HTERT RPE-1 (cell line): ENCODE measurements around the gene GHSR.

ENCODE experiments used
- in situ Hi-C: fragments of 300-500 bp; cut with MboI; formaldehyde crosslinking; loops from 4 replicates; pipeline ENCODE4 v1.14.3; 2020; ENCODE audit warnings: low sequenced_read_pairs

The GHSR gene

GRCh38 chr3:172441581-172441980 is 6.7 kb downstream of the GHSR start:
- in situ Hi-C loops, result no loop called here

DNA sequence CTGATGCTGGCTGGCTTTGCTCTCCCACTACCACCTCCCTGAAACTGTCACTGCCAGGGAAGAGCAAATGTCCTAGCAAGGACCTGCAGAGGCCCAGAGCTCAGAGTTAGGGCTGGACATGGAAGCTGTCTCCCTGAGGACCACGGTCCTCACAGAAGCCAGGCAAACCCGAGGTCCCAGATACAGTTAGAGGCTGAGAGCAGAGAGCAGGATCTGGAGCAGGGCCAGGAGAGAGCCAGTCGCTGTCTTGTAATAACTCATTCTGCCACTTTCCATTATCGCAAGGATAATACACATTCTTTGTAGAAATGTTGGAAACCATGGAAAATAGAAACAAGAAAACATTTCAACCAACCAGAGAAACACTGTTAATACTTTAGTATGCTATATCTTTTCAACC is 10.1 kb downstream of the GHSR start:
- in situ Hi-C loops, result no loop called here

- in situ Hi-C loops, result no loop called here
Measured at GRCh38 chr3:172437713-172438112, 10.5 kb downstream of the GHSR start.

- in situ Hi-C loops, result no loop called here
Measured at GRCh38 chr3:172415323-172415722, 32.9 kb downstream of the GHSR start.

DNA sequence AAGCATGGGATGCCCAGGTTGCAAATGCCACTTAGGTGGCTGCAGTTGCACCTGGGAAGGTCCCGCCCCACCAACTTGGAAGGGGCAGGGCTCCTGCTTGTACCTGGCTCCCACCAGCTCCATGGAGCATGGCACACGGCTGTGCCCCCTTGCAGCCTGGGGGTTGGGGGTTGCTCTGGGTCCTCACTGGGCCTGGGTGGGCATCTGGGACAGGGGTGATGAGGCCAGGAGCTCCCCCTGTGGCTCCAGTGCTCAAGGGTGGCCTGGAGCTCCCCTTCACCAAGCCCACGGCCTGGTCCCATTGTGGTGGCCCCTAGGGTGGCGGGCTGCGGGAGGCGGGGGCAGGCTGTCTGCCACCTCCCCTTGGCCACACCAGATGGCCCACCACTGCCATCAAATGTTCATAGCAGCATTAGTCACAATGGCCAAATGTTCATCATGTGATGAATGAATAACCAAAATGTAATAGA is 36.7 kb downstream of the GHSR start:
- in situ Hi-C loops, result no loop called here

DNA sequence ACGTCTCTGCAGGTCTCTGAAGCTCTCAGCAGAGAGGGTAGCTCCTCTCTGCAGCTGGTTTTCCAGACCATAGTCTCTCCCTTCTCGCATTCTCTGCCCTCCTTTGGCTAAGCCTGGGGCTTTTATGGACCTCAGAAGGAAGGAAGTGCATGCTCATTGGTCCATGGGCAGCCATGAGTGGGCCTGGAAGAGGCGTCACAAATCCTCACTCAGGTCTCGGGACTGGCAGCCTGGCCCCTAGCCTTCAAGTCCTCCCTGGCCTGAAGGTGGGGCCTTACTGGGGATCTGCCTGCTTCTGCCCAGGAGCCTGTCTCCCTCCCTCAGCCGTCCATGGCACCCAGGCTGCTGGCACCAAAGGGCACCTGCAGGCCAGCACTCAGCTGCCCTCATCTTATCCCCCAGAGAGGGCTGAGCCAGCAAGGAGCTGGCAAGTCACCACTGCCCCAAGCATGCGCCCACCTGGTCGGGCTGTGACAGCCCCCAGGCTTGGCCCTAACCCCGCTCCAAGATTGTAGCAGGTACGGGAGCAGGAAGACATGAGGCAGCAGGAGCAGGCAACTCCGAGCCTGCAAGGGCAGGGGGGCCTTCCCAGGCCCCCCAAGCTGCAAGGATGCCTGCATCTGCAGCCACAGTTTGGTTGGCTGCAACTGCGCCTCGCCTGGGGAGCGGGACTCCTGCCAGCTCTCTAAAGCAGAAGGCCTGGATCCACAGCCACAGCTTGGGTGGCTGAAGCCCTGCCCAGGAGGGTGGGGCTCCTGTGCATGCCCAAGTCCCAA is 37.4 kb downstream of the GHSR start:
- in situ Hi-C loops, result no loop called here

- in situ Hi-C loops, result no loop called here
Measured at GRCh38 chr3:172407872-172408271, 40.4 kb downstream of the GHSR start.

- in situ Hi-C loops, result no loop called here
Measured at GRCh38 chr3:172405914-172406313, 42.3 kb downstream of the GHSR start.

- in situ Hi-C loops, result no loop called here
Measured at GRCh38 chr3:172404237-172404962, 43.9 kb downstream of the GHSR start.

- in situ Hi-C loops, result no loop called here
Measured at GRCh38 chr3:172402892-172403643, 45.2 kb downstream of the GHSR start.

GRCh38 chr3:172402090-172402489 is 46.2 kb downstream of the GHSR start:
- in situ Hi-C loops, result no loop called here

GRCh38 chr3:172398484-172398883 is 49.8 kb downstream of the GHSR start:
- in situ Hi-C loops, result no loop called here

DNA sequence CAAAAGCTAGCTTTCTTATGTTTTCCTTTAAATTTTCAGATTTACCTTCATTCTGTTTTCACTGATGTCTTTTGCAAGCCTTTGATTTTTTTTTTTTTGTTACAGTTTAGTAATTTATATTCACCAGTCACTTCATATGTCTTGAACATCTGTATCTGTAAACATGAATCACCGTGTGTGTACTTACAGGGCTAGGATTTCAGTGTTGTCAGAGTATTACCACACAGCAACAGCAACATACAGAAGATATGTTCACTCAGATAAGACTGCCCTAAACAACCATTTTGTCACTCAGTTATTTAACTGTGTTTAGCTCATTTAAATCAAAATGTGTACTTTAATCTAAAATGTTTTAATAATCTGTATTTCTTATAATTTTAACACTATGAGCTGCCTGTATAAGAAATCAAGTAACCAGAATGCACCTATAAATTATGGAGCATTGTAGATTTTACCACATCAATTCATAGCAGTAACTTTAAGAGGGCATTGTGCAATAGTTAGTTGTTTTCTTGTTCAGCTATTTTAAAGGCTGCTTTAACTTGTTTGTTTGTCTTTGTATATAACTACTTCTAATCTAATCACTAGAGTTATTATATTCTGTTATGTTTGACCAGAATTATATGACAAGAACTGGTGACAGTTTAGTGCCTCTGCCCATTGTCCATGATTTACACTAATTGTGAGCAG is 50.4 kb downstream of the GHSR start:
- in situ Hi-C loops, result no loop called here

DNA sequence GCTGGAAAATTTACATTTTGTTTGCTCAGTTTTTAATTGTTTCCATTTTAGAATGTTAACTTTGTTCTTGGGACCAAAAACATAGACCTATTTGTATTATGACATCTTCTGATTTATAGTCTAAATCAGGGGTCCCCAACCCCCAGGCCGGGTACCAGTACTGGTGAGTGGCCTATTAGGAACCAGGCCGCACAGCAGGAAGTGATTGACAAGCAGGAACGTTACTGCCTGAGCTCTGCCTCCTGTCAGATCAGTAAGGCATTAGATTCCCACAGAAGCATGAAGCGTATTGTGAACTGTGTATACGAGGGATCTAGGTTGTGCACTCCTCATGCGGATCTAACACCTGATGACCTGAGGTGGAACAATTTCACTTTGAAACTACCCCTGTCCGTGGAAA is 51.9 kb downstream of the GHSR start:
- in situ Hi-C loops, result no loop called here

DNA sequence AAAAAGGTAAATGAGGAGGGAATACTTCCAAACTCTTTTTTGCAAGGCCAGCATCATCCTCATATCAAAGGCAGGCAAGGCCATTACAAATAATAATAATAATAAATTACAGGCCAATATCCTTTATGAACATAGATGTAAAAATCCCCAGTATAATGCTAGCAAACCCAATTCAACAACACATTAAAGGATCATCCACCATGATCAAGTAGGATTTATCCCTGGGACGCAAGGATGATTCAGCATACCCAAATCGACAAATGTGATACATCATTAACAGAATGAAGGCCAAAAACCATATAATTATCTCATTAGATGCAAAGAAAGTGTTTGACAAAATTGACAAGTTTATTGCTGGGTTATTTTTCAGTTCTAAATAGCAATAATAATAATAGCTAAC is 53.6 kb downstream of the GHSR start:
- in situ Hi-C loops, result no loop called here
